KMS-11 (cell line): ENCODE results near the gene MACROD2.

Source experiments
- H2AFZ ChIP-seq: fragments of 200-600 bp; sonication (generic); 2 replicates; pipeline ENCODE4 v1.6.1; 2016; ENCODE audit warnings: antibody characterized with exemption, mixed run types, low read depth
- H3K27ac ChIP-seq: fragments of 200-600 bp; sonication (generic); 2 replicates; pipeline ENCODE4 v1.6.1; 2016; ENCODE audit warnings: mild to moderate bottlenecking, mixed run types
- H3K27me3 ChIP-seq: fragments of 200-600 bp; sonication (generic); 2 replicates; pipeline ENCODE4 v1.6.1; 2017; ENCODE audit warnings: mild to moderate bottlenecking, low read depth, mixed run types, moderate library complexity; ENCODE audit not compliant: insufficient read depth
- H3K36me3 ChIP-seq: fragments of 200-600 bp; sonication (generic); 2 replicates; pipeline ENCODE4 v1.6.1; 2017; ENCODE audit warnings: mild to moderate bottlenecking, mixed run types; ENCODE audit not compliant: insufficient read depth
- H3K4me1 ChIP-seq: fragments of 200-600 bp; sonication (generic); 2 replicates; pipeline ENCODE4 v1.6.1; 2016; ENCODE audit warnings: mild to moderate bottlenecking, low read depth, mixed run types; ENCODE audit not compliant: poor library complexity, severe bottlenecking
- H3K4me2 ChIP-seq: fragments of 200-600 bp; sonication (generic); 2 replicates; pipeline ENCODE4 v1.7.0; 2016; ENCODE audit warnings: mild to moderate bottlenecking, mixed run types
- H3K4me3 ChIP-seq: fragments of 200-600 bp; sonication (generic); IDR thresholded peaks from 2 replicates; pipeline ENCODE4 v1.6.1; 2017; ENCODE audit warnings: low read depth, low read length, mixed read lengths; ENCODE audit not compliant: insufficient read depth
- H3K79me2 ChIP-seq: fragments of 200-600 bp; sonication (generic); 2 replicates; pipeline ENCODE4 v1.6.1; 2016; ENCODE audit warnings: low read depth, mixed run types; ENCODE audit not compliant: insufficient read depth
- H3K9ac ChIP-seq: fragments of 200-600 bp; sonication (generic); 2 replicates; pipeline ENCODE4 v1.6.1; 2016; ENCODE audit warnings: mild to moderate bottlenecking, mixed run types
- H4K20me1 ChIP-seq: fragments of 200-600 bp; sonication (generic); 2 replicates; pipeline ENCODE4 v1.6.1; 2016; ENCODE audit warnings: mild to moderate bottlenecking, mixed run types; ENCODE audit not compliant: insufficient read depth
- TF ChIP-seq, protein P1 (sequence below): fragments of 200-600 bp; sonication (generic); conservative IDR thresholded peaks from 2 replicates; pipeline ENCODE4 v1.6.1; 2017; ENCODE audit warnings: low read depth, mild to moderate bottlenecking, antibody characterized with exemption, low read length, moderate library complexity, mixed read lengths

Gene MACROD2

GRCh38 chr20:16054985-16055384, 2059.7 kb downstream of the MACROD2 start:
- no peaks in the 10 kb centered on the region for H3K79me2 ChIP-seq
- H4K20me1 ChIP-seq, result no peaks in the 10 kb centered on the region
- no peaks in the 10 kb centered on the region for H3K36me3 ChIP-seq
- H3K27ac ChIP-seq, result no peak overlapping the region
- no peak overlapping the region for H3K9ac ChIP-seq
- no peaks in the 10 kb centered on the region for H3K4me1 ChIP-seq
- H3K27me3 ChIP-seq, result no peaks in the 10 kb centered on the region
- TF ChIP-seq, protein P1, sequence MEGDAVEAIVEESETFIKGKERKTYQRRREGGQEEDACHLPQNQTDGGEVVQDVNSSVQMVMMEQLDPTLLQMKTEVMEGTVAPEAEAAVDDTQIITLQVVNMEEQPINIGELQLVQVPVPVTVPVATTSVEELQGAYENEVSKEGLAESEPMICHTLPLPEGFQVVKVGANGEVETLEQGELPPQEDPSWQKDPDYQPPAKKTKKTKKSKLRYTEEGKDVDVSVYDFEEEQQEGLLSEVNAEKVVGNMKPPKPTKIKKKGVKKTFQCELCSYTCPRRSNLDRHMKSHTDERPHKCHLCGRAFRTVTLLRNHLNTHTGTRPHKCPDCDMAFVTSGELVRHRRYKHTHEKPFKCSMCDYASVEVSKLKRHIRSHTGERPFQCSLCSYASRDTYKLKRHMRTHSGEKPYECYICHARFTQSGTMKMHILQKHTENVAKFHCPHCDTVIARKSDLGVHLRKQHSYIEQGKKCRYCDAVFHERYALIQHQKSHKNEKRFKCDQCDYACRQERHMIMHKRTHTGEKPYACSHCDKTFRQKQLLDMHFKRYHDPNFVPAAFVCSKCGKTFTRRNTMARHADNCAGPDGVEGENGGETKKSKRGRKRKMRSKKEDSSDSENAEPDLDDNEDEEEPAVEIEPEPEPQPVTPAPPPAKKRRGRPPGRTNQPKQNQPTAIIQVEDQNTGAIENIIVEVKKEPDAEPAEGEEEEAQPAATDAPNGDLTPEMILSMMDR, result no peak
- no peak overlapping the region for H2AFZ ChIP-seq
- no peak overlapping the region for H3K4me2 ChIP-seq
- no peak overlapping the region for H3K4me3 ChIP-seq

DNA sequence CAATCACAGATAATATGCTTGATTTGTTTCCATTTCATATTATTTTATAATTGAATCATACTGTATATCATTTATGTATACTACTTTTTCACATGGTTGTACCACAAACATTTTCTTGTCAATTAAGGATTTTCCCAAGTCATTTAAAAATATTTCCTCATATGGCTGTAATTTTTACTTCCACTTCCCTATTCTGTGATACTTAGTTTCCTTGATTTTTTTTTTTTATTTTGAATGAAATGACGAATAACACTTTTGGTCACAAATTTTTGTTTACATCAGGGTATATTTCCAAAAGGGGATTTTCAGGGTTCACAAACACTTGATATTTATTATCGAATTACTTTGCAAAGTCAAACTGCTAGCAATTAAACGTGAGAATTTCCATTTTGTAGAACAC, 2062.3 kb downstream of the MACROD2 start:
- Histone ChIP-seq H3K4me3 (no peak overlapping the region), H3K4me1 (no peaks in the 10 kb centered on the region), H3K4me2 (no peak overlapping the region), H4K20me1 (no peaks in the 10 kb centered on the region), H3K9ac (no peak overlapping the region), H3K36me3 (no peaks in the 10 kb centered on the region), H3K27ac (no peak overlapping the region), H2AFZ (no peak overlapping the region), H3K79me2 (no peaks in the 10 kb centered on the region), H3K27me3 (no peaks in the 10 kb centered on the region)
- TF ChIP-seq, protein P1, result no peak

GRCh38 chr20:16058268-16058667, 2063.0 kb downstream of the MACROD2 start:
- H3K4me1 ChIP-seq, result no peaks in the 10 kb centered on the region
- no peak overlapping the region for H3K27ac ChIP-seq
- no peaks in the 10 kb centered on the region for H3K27me3 ChIP-seq
- H3K4me3 ChIP-seq, result no peak overlapping the region
- H3K79me2 ChIP-seq, result no peaks in the 10 kb centered on the region
- no peak overlapping the region for H3K4me2 ChIP-seq
- TF ChIP-seq, protein P1, result no peak
- no peaks in the 10 kb centered on the region for H3K36me3 ChIP-seq
- H2AFZ ChIP-seq, result no peak overlapping the region
- H4K20me1 ChIP-seq, result no peaks in the 10 kb centered on the region
- H3K9ac ChIP-seq, result no peak overlapping the region

GRCh38 chr20:16059841-16060240, 2064.5 kb downstream of the MACROD2 start:
- TF ChIP-seq, protein P1, result no peak
- H3K4me2 ChIP-seq, result no peak overlapping the region

More at GRCh38 chr20:16059841-16060240, 2064.5 kb downstream of the MACROD2 start:
- H4K20me1 ChIP-seq, result no peaks in the 10 kb centered on the region
- H3K27ac ChIP-seq, result no peak overlapping the region
- H2AFZ ChIP-seq, result no peak overlapping the region
- no peak overlapping the region for H3K9ac ChIP-seq
- H3K27me3 ChIP-seq, result no peaks in the 10 kb centered on the region
- no peak overlapping the region for H3K4me3 ChIP-seq
- H3K4me1 ChIP-seq, result no peaks in the 10 kb centered on the region
- H3K79me2 ChIP-seq, result no peaks in the 10 kb centered on the region
- H3K36me3 ChIP-seq, result no peaks in the 10 kb centered on the region
